Lower leg skin (tissue), 3 donors: ENCODE results near the gene ASTN1.

Experiments used
- POLR2A ChIP-seq, 2 donors: fragments of 450-650 bp; IDR thresholded peaks; one replicate each; pipeline ENCODE4 v1.6.1; 2016 to 2017; ENCODE audit warnings: antibody characterized with exemption in 2 of 2, mild to moderate bottlenecking in 1 of 2, moderate library complexity in 1 of 2
- TF ChIP-seq, protein P1 (sequence below), 3 donors: fragments of 450-650 bp; IDR thresholded peaks; one replicate each; pipeline ENCODE4 v1.5.1; 2016; ENCODE audit warnings: antibody characterized with exemption in 3 of 3, mild to moderate bottlenecking in 3 of 3, moderate library complexity in 2 of 3

DNA sequence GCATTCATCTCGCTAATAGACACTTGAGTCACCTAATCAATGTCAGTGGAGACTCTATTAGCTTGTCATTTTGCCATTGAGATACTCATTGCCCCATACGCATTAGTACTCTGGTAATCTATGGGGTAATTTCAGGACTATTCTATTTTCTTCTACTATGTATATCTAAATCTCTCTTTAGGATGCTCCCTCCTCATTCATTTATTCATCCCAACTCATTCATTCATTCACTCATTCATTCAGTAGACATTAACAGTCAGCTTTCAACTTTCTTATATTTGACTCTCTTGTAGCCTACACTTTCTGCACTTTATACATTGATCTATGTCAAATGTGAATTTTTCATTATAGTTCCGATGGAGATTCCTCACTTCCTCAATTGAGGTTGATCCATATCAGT lies 170.9 kb downstream of the ASTN1 start:
- TF ChIP-seq, protein P1, sequence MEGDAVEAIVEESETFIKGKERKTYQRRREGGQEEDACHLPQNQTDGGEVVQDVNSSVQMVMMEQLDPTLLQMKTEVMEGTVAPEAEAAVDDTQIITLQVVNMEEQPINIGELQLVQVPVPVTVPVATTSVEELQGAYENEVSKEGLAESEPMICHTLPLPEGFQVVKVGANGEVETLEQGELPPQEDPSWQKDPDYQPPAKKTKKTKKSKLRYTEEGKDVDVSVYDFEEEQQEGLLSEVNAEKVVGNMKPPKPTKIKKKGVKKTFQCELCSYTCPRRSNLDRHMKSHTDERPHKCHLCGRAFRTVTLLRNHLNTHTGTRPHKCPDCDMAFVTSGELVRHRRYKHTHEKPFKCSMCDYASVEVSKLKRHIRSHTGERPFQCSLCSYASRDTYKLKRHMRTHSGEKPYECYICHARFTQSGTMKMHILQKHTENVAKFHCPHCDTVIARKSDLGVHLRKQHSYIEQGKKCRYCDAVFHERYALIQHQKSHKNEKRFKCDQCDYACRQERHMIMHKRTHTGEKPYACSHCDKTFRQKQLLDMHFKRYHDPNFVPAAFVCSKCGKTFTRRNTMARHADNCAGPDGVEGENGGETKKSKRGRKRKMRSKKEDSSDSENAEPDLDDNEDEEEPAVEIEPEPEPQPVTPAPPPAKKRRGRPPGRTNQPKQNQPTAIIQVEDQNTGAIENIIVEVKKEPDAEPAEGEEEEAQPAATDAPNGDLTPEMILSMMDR (IDR thresholded peaks at IDR 0.05): no peak
- no peak for TF ChIP-seq POLR2A (IDR thresholded peaks at IDR 0.05)
